WERI-Rb-1 (cell line): ENCODE data around the gene CFAP251.

ENCODE experiments used
- DNase-seq: peaks from one replicate; pipeline ENCODE4 v3.0.0-alpha.2; 2020
- H3K27ac ChIP-seq: fragments of 250-450 bp; sonication (Bioruptor Pico); 2 replicates; pipeline ENCODE4 v1.5.1; 2020; ENCODE audit warnings: mild to moderate bottlenecking, moderate library complexity
- H3K27me3 ChIP-seq: fragments of 250-450 bp; sonication (Bioruptor Pico); 2 replicates; pipeline ENCODE4 v1.5.1; 2021; ENCODE audit warnings: mild to moderate bottlenecking, low read depth, moderate library complexity; ENCODE audit not compliant: insufficient read depth, severe bottlenecking
- H3K36me3 ChIP-seq: fragments of 250-450 bp; sonication (Bioruptor Pico); 2 replicates; pipeline ENCODE4 v1.5.1; 2020; ENCODE audit warnings: mild to moderate bottlenecking, moderate library complexity
- H3K4me3 ChIP-seq: 2 replicates; pipeline ENCODE4 v1.5.1; 2011; ENCODE audit warnings: low read depth, mild to moderate bottlenecking, control low read depth, low read length
- H3K9me3 ChIP-seq: fragments of 250-450 bp; sonication (Bioruptor Pico); 2 replicates; pipeline ENCODE4 v1.5.1; 2021; ENCODE audit warnings: mild to moderate bottlenecking, moderate library complexity; ENCODE audit not compliant: severe bottlenecking
- CTCF ChIP-seq: IDR thresholded peaks from 2 replicates; pipeline ENCODE4 v1.5.1; 2011; ENCODE audit warnings: low read depth, mild to moderate bottlenecking, control low read depth, inconsistent platforms, low read length

CFAP251 gene

GRCh38 chr12:121955258-121956237, 37.2 kb downstream of the CFAP251 start:
- no peak overlapping the region for H3K27ac ChIP-seq
- DNase-seq: no peak
- H3K27me3 ChIP-seq: no peaks in the 10 kb centered on the region
- H3K9me3 ChIP-seq: no peaks in the 10 kb centered on the region
- no peak overlapping the region for H3K4me3 ChIP-seq
- TF ChIP-seq CTCF: peak; percentile 63
- H3K36me3 ChIP-seq: no peaks in the 10 kb centered on the region

GRCh38 chr12:121957861-121958515, 39.6 kb downstream of the CFAP251 start:
- TF ChIP-seq CTCF: no peak
- Histone ChIP-seq H3K36me3 (no peaks in the 10 kb centered on the region), H3K9me3 (no peaks in the 10 kb centered on the region), H3K4me3 (no peak overlapping the region), H3K27me3 (no peaks in the 10 kb centered on the region), H3K27ac (no peak overlapping the region)
- no peak for DNase-seq

GRCh38 chr12:121958541-121959240, 40.3 kb downstream of the CFAP251 start:
- Histone ChIP-seq H3K4me3 (no peak overlapping the region), H3K36me3 (no peaks in the 10 kb centered on the region), H3K27me3 (no peaks in the 10 kb centered on the region), H3K27ac (no peak overlapping the region), H3K9me3 (no peaks in the 10 kb centered on the region)
- no peak for DNase-seq
- no peak for TF ChIP-seq CTCF

GRCh38 chr12:121960541-121960940, 42.1 kb downstream of the CFAP251 start:
- TF ChIP-seq CTCF: no peak
- Histone ChIP-seq H3K4me3 (no peak overlapping the region), H3K36me3 (no peaks in the 10 kb centered on the region), H3K27me3 (no peaks in the 10 kb centered on the region), H3K27ac (no peak overlapping the region), H3K9me3 (no peaks in the 10 kb centered on the region)
- no peak for DNase-seq

- no peak overlapping the region for H3K27ac ChIP-seq
- H3K27me3 ChIP-seq: no peaks in the 10 kb centered on the region
- no peak for TF ChIP-seq CTCF
- no peaks in the 10 kb centered on the region for H3K9me3 ChIP-seq
- H3K36me3 ChIP-seq: no peaks in the 10 kb centered on the region
- no peak for DNase-seq
- no peak overlapping the region for H3K4me3 ChIP-seq
Measured at GRCh38 chr12:121961195-121961879, 42.9 kb downstream of the CFAP251 start.
